GM18511 (cell line): ENCODE measurements around the gene RNF180.
"Not testable (repeated sequence)": the region's sequence is repeated elsewhere in the genome, so short reads cannot be mapped to it uniquely, and the experiment has no call there.

Source experiments
- ATAC-seq: cut with Tn5 transposase; IDR thresholded peaks from one replicate; pipeline ENCODE4 v1.9.1; 2021; ENCODE audit warnings: mild to moderate bottlenecking, moderate library complexity; ENCODE audit not compliant: unreplicated experiment

RNF180 gene

GRCh38 chr5:64347309-64347708 is 181.7 kb downstream of the RNF180 start:
- no peak for ATAC-seq

- no peak for ATAC-seq
Observed at GRCh38 chr5:64364426-64364825, 198.8 kb downstream of the RNF180 start.

GRCh38 chr5:64384765-64385164 is 219.1 kb downstream of the RNF180 start:
- peak; percentile 95 for ATAC-seq

GRCh38 chr5:64397552-64397951 is 231.9 kb downstream of the RNF180 start:
- ATAC-seq: no peak

GRCh38 chr5:64398735-64399134 is 233.1 kb downstream of the RNF180 start:
- not testable (repeated sequence) for ATAC-seq

GRCh38 chr5:64407103-64407825 is 241.6 kb downstream of the RNF180 start:
- not testable (repeated sequence) for ATAC-seq

GRCh38 chr5:64417390-64417789 is 251.7 kb downstream of the RNF180 start:
- no peak for ATAC-seq

GRCh38 chr5:64418013-64418412 is 252.4 kb downstream of the RNF180 start:
- ATAC-seq: no peak
